Measurements from ENCODE around the gene SERPINB8.

Gene SERPINB8

GRCh38 chr18:64017870-64018269 is 48.0 kb downstream of the SERPINB8 start:
- DNase-seq (ENCODE audit: low read depth, low spot score): no peak

GRCh38 chr18:64019922-64020756 is 50.3 kb downstream of the SERPINB8 start:
- DNase-seq (ENCODE audit: low read depth, low spot score): no peak

GRCh38 chr18:64026350-64026749 is 56.5 kb downstream of the SERPINB8 start:
- DNase-seq (ENCODE audit: low read depth, low spot score): no peak

- no peak for DNase-seq (ENCODE audit: low read depth, low spot score)
These were observed 58.2 kb downstream of the SERPINB8 start for GRCh38 chr18:64027931-64028695.

GRCh38 chr18:64029096-64029495 is 59.2 kb downstream of the SERPINB8 start:
- no peak for DNase-seq (ENCODE audit: low read depth, low spot score)

GRCh38 chr18:64031411-64031810 is 61.5 kb downstream of the SERPINB8 start:
- DNase-seq (ENCODE audit: low read depth, low spot score): no peak

GRCh38 chr18:64032312-64032711 is 62.4 kb downstream of the SERPINB8 start:
- DNase-seq (ENCODE audit: low read depth, low spot score): no peak

- no peak for DNase-seq (ENCODE audit: low read depth, low spot score)
These were observed 68.0 kb downstream of the SERPINB8 start for GRCh38 chr18:64037812-64038414.

Data from iPS DF 19.7 (cell line).